HTERT RPE-1 (cell line): ENCODE data around the gene RGS11.

Source experiments
- in situ Hi-C: fragments of 300-500 bp; cut with MboI; formaldehyde crosslinking; loops from 4 replicates; pipeline ENCODE4 v1.14.3; 2020; ENCODE audit warnings: low sequenced_read_pairs

The RGS11 gene

GRCh38 chr16:296806-297510, 21.2 kb upstream of the RGS11 start:
- in situ Hi-C loops = no loop called here

- in situ Hi-C loops = no loop called here
Observed at GRCh38 chr16:296276-296675, 20.5 kb upstream of the RGS11 start.

- in situ Hi-C loops = no loop called here
Observed at GRCh38 chr16:293043-293775, 17.5 kb upstream of the RGS11 start.

- in situ Hi-C loops = no loop called here
Observed at GRCh38 chr16:291539-291938, 15.8 kb upstream of the RGS11 start.

- in situ Hi-C loops = no loop called here
Observed at GRCh38 chr16:290681-291405, 15.1 kb upstream of the RGS11 start.

- in situ Hi-C loops = no loop called here
Observed at GRCh38 chr16:290015-290680, 14.4 kb upstream of the RGS11 start.

- in situ Hi-C loops = no loop called here
Observed at GRCh38 chr16:289395-289997, 13.8 kb upstream of the RGS11 start.

GRCh38 chr16:287981-288920, 12.5 kb upstream of the RGS11 start:
- in situ Hi-C loops = no loop called here

- in situ Hi-C loops = no loop called here
Observed at GRCh38 chr16:287298-287811, 11.6 kb upstream of the RGS11 start.

- in situ Hi-C loops = no loop called here
Observed at GRCh38 chr16:286491-287297, 10.9 kb upstream of the RGS11 start.

GRCh38 chr16:285146-286055, 9.7 kb upstream of the RGS11 start:
- in situ Hi-C loops = no loop called here

- in situ Hi-C loops = no loop called here
Observed at GRCh38 chr16:284204-285120, 8.7 kb upstream of the RGS11 start.

- in situ Hi-C loops = no loop called here
Observed at GRCh38 chr16:283033-283805, 7.5 kb upstream of the RGS11 start, which contains the start of gene PDIA2. TSS of gene PDIA2 (plus strand) at chr16:283164. CDS start at chr16:283170, 6 bp downstream.

- in situ Hi-C loops = no loop called here
Observed at GRCh38 chr16:282491-282890, 6.7 kb upstream of the RGS11 start.

- in situ Hi-C loops = no loop called here
Observed at GRCh38 chr16:281660-282255, 6.0 kb upstream of the RGS11 start.
